IMR-90 (cell line): ENCODE results near the gene IFIT1. TPM values are rescaled to one million over a fixed set of nuclear protein-coding genes. Genes with fewer than 3 reads are reported as not detected.

ENCODE experiments used
- ATAC-seq: fragments of 200-7000 bp; cut with Tn5 transposase; 2 replicates; pipeline ENCODE4 v1.9.1; 2020; ENCODE audit warnings: low read depth, mild to moderate bottlenecking, moderate library complexity
- BruUV-seq: library from RNA; stranded (reverse); fragments of 400-500 nt; replicated peaks from 2 replicates; lab custom pipeline; 2021; lab: Mats Ljungman, UMichigan
- CTCF ChIA-PET: fragments of 300-600 bp; formaldehyde crosslinking; extraction: SDS; loops from one replicate; lab custom pipeline; 2021; ENCODE audit warnings: antibody characterized with exemption; lab: Yijun Ruan, JAX
- POLR2A ChIA-PET: fragments of 300-600 bp; sonication (Branson Sonifier 250); formaldehyde crosslinking; loops from one replicate; lab custom pipeline; 2022; ENCODE audit warnings: antibody characterized with exemption; ENCODE audit not compliant: unreplicated experiment; lab: Charles Lee
- DNase-seq: peaks from one replicate; pipeline ENCODE4 v3.0.0; 2013
- H2AFZ ChIP-seq: replicated peaks from 2 replicates; pipeline ENCODE3; 2013; ENCODE audit warnings: low read length, mild to moderate bottlenecking; ENCODE audit not compliant: poor library complexity
- H2AK5ac ChIP-seq: 2 replicates; pipeline ENCODE4 v1.6.1; 2013; ENCODE audit warnings: low read depth, low read length, inconsistent platforms
- H2AK9ac ChIP-seq: replicated peaks from 2 replicates; pipeline ENCODE3; 2013; ENCODE audit warnings: mild to moderate bottlenecking, low read depth, low read length, moderate library complexity; ENCODE audit not compliant: poor library complexity
- H2BK120ac ChIP-seq: 2 replicates; pipeline ENCODE4 v1.6.1; 2013; ENCODE audit warnings: low read depth, low read length, inconsistent platforms
- H2BK15ac ChIP-seq: 3 replicates; pipeline ENCODE4 v1.6.1; 2013; ENCODE audit warnings: low read depth, low read length, inconsistent platforms
- H2BK20ac ChIP-seq: 2 replicates; pipeline ENCODE4 v1.6.1; 2013; ENCODE audit warnings: low read depth, mild to moderate bottlenecking, inconsistent platforms, low read length, moderate library complexity
- H2BK5ac ChIP-seq: 2 replicates; pipeline ENCODE4 v1.6.1; 2013; ENCODE audit warnings: mild to moderate bottlenecking, low read depth, low read length, inconsistent platforms; ENCODE audit not compliant: poor library complexity, severe bottlenecking
- H3K14ac ChIP-seq: replicated peaks from 2 replicates; pipeline ENCODE4 v1.6.1; 2013; ENCODE audit warnings: low read depth, low read length, inconsistent platforms
- H3K18ac ChIP-seq: 2 replicates; pipeline ENCODE4 v1.6.1; 2013; ENCODE audit warnings: low read depth, low read length, control low read depth
- H3K23ac ChIP-seq: 2 replicates; pipeline ENCODE4 v1.6.1; 2013; ENCODE audit warnings: low read depth, low read length, inconsistent platforms
- H3K27ac ChIP-seq: 2 replicates; pipeline ENCODE4 v1.5.1; 2013; ENCODE audit warnings: mild to moderate bottlenecking, control low read depth, low read length; ENCODE audit not compliant: insufficient read depth
- H3K27me3 ChIP-seq: 2 replicates; pipeline ENCODE4 v1.6.1; 2013; ENCODE audit warnings: low read length; ENCODE audit not compliant: control insufficient read depth, insufficient read depth
- H3K36me3 ChIP-seq: 2 replicates; pipeline ENCODE4 v1.6.1; 2013; ENCODE audit warnings: low read length, mixed read lengths; ENCODE audit not compliant: control insufficient read depth, insufficient read depth
- H3K4ac ChIP-seq: 2 replicates; pipeline ENCODE4 v1.6.1; 2013; ENCODE audit warnings: low read depth, low read length, inconsistent platforms
- H3K4me1 ChIP-seq: 2 replicates; pipeline ENCODE4 v1.6.1; 2013; ENCODE audit warnings: low read length, mixed read lengths; ENCODE audit not compliant: control insufficient read depth, insufficient read depth
- H3K4me2 ChIP-seq: 2 replicates; pipeline ENCODE4 v1.6.1; 2013; ENCODE audit warnings: low read depth, mild to moderate bottlenecking, control low read depth, low read length, moderate library complexity
- H3K4me3 ChIP-seq: 2 replicates; pipeline ENCODE4 v1.5.1; 2013; ENCODE audit warnings: low read depth, mild to moderate bottlenecking, control low read depth, low read length, moderate library complexity; ENCODE audit not compliant: insufficient read depth
- H3K56ac ChIP-seq: 2 replicates; pipeline ENCODE4 v1.6.1; 2013; ENCODE audit warnings: low read length, inconsistent platforms; ENCODE audit not compliant: insufficient read depth; ENCODE audit errors: extremely low read depth
- H3K79me1 ChIP-seq, 2 experiments: 2 replicates each; pipeline ENCODE4 v1.6.1; 2013; ENCODE audit warnings: low read length in 2 of 2, inconsistent platforms in 1 of 2, low read depth in 1 of 2
- H3K9ac ChIP-seq: 2 replicates; pipeline ENCODE4 v1.6.1; 2013; ENCODE audit warnings: low read depth, low read length, control low read depth
- H3K9me1 ChIP-seq: 2 replicates; pipeline ENCODE4 v1.6.1; 2013; ENCODE audit warnings: low read length, inconsistent platforms; ENCODE audit not compliant: insufficient read depth
- H3K9me3 ChIP-seq: 2 replicates; pipeline ENCODE4 v1.6.1; 2013; ENCODE audit warnings: low read length; ENCODE audit not compliant: control insufficient read depth, insufficient read depth
- H4K20me1 ChIP-seq: 2 replicates; pipeline ENCODE4 v1.6.1; 2013; ENCODE audit warnings: low read length, inconsistent platforms; ENCODE audit not compliant: insufficient read depth
- H4K5ac ChIP-seq: 2 replicates; pipeline ENCODE4 v1.6.1; 2013; ENCODE audit warnings: mild to moderate bottlenecking, low read depth, low read length, control low read depth
- H4K8ac ChIP-seq, 2 experiments: 2 replicates each; pipeline ENCODE4 v1.6.1; 2013; ENCODE audit warnings: low read depth in 2 of 2, low read length in 2 of 2, control low read depth in 1 of 2, inconsistent platforms in 1 of 2
- H4K91ac ChIP-seq: 2 replicates; pipeline ENCODE4 v1.6.1; 2013; ENCODE audit warnings: low read depth, low read length, inconsistent platforms; ENCODE audit not compliant: insufficient read depth
- BHLHE40 ChIP-seq: fragments of 150-350 bp; IDR thresholded peaks from 2 replicates; pipeline ENCODE4 v1.6.1; 2016; ENCODE audit warnings: mild to moderate bottlenecking, low read depth, low read length
- CHD1 ChIP-seq: IDR thresholded peaks from 2 replicates; pipeline ENCODE4 v1.6.1; 2012; ENCODE audit warnings: low read depth, low read length, improper control_type of control experiment
- RCOR1 ChIP-seq: IDR thresholded peaks from 2 replicates; pipeline ENCODE4 v1.6.1; 2012; ENCODE audit warnings: mild to moderate bottlenecking, low read length, improper control_type of control experiment; ENCODE audit not compliant: insufficient replicate concordance
- USF2 ChIP-seq: fragments of 150-350 bp; IDR thresholded peaks from 2 replicates; pipeline ENCODE4 v1.6.1; 2017; ENCODE audit warnings: mild to moderate bottlenecking, antibody characterized with exemption, low read length, low read depth
- WGBS, 2 experiments: methylation state at CpG; one replicate each; pipeline versions ENCODE4 v1.1.5 to v1.1.7; 2013; ENCODE audit warnings: missing lambda C conversion rate in 2 of 2; ENCODE audit not compliant: insufficient read length in 1 of 2; ENCODE audit errors: extremely low coverage in 2 of 2; 5-methylcytosine and 5-hydroxymethylcytosine counted together
- dilution Hi-C: fragments of 300-500 bp; cut with HindIII; formaldehyde crosslinking; loops from one replicate; pipeline ENCODE4 v1.14.3; 2018; ENCODE audit warnings: low sequenced_read_pairs; ENCODE audit not compliant: unreplicated experiment
- in situ Hi-C: fragments of 300-500 bp; cut with MboI; formaldehyde crosslinking; loops from 3 replicates; pipeline ENCODE4 v1.14.3; 2019; ENCODE audit warnings: low sequenced_read_pairs, inconsistent platforms, mixed read lengths
- intact Hi-C: fragments of 100-400 bp; cut with micrococcal nuclease; formaldehyde crosslinking; loops from 2 replicates; pipeline ENCODE4 v1.10.0; 2022
- polyA plus RNA-seq, 3 experiments: library from polyadenylated mRNA; depleted of rRNA; stranded (reverse); fragments of >200 nt; gene quantifications; 2 replicates each; pipeline ENCODE4 v1.2.3, GENCODE V29; 2012; ENCODE audit warnings: low replicate concordance in 1 of 3
- total RNA-seq: library from RNA; depleted of rRNA; stranded (reverse); fragments of >200 nt; gene quantifications from 2 replicates; pipeline ENCODE4 v1.2.3, GENCODE V29; 2012
- TF ChIP-seq, protein P1 (sequence below): fragments of 150-350 bp; IDR thresholded peaks from 2 replicates; pipeline ENCODE4 v1.6.1; 2016; ENCODE audit warnings: low read depth, mild to moderate bottlenecking, low read length, moderate library complexity, borderline replicate concordance

The IFIT1 gene
- total and polyA plus RNA-seq, 2 of the 4 experiments (the other 2 are of a cell fraction), result 6.1 to 6.8 TPM

GRCh38 chr10:89371079-89371478 is 21.3 kb upstream of the IFIT1 start (continued):
- TF ChIP-seq RCOR1 (no peak), USF2 (no peak)

- Histone ChIP-seq H3K18ac (no peak overlapping the region), H2BK15ac (no peak overlapping the region), H3K4me1 (peaks cover 9% of the 10 kb centered on the region), H2AK5ac (no peak overlapping the region), H3K9me3 (no peaks in the 10 kb centered on the region), H4K91ac (no peak overlapping the region), H3K14ac (no peak overlapping the region), H3K56ac (no peak overlapping the region), H4K20me1 (peaks cover 8% of the 10 kb centered on the region; the same call in 1 of the 2 replicates), H2BK120ac (no peak overlapping the region), H2AK9ac (no peak overlapping the region), H3K79me1 (no peaks in the 10 kb centered on the region), H3K27me3 (no peaks in the 10 kb centered on the region), H3K27ac (no peak overlapping the region), H3K23ac (no peak overlapping the region), H3K4ac (no peak overlapping the region), H2BK20ac (no peak overlapping the region), H4K8ac (no peak overlapping the region), H2AFZ (no peak overlapping the region), H2BK5ac (no peak overlapping the region), H3K36me3 (no peaks in the 10 kb centered on the region), H3K4me3 (no peak overlapping the region), H4K5ac (no peak overlapping the region), H3K9me1 (peaks cover 6% of the 10 kb centered on the region), H3K4me2 (no peak overlapping the region), H3K9ac (no peak overlapping the region)
- WGBS, 2 experiments, result 76% methylated on average over 3 of the region's 3 CpGs; no CpG with 5 or more reads in 1 of the 2 experiments
- no peak for ATAC-seq
- in situ Hi-C loops (no loop called here), dilution Hi-C loops (no loop called here), intact Hi-C loops (no loop called here)
- ChIA-PET CTCF (no interaction called here), POLR2A (no interaction called here)
- TF ChIP-seq BHLHE40 (no peak), CHD1 (no peak)
- TF ChIP-seq, protein P1, sequence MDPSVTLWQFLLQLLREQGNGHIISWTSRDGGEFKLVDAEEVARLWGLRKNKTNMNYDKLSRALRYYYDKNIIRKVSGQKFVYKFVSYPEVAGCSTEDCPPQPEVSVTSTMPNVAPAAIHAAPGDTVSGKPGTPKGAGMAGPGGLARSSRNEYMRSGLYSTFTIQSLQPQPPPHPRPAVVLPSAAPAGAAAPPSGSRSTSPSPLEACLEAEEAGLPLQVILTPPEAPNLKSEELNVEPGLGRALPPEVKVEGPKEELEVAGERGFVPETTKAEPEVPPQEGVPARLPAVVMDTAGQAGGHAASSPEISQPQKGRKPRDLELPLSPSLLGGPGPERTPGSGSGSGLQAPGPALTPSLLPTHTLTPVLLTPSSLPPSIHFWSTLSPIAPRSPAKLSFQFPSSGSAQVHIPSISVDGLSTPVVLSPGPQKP, result no peak
- no peak for DNase-seq
- BruUV-seq, result no TSS peak
These were observed 20.4 kb upstream of the IFIT1 start for GRCh38 chr10:89371987-89372386.
